Heart right ventricle (tissue), 16 donors: ENCODE results near the gene EPHA5. TPM values are rescaled to one million over a fixed set of nuclear protein-coding genes. Genes with fewer than 3 reads are reported as not detected.

Source experiments
- ATAC-seq, 8 donors: fragments of 200-7000 bp; cut with Tn5 transposase; one replicate each; pipeline ENCODE4 v1.9.1; 2020; ENCODE audit warnings: mild to moderate bottlenecking in 8 of 8, moderate library complexity in 8 of 8, moderate number of reproducible peaks in 1 of 8
- DNase-seq, 2 donors: peaks; one replicate each; pipeline ENCODE4 v3.0.0-alpha.2; 2020
- H3K27ac ChIP-seq, 10 donors: fragments of 200-600 bp; sonication (generic) in 2 of 10; one replicate each; pipeline versions ENCODE4 v1.5.0 to v1.8.0; 2020 to 2022; ENCODE audit warnings: mild to moderate bottlenecking in 3 of 10
- H3K27me3 ChIP-seq, 7 donors: fragments of 200-600 bp; one replicate each; pipeline ENCODE4 v1.8.0; 2021 to 2022; ENCODE audit warnings: mild to moderate bottlenecking in 2 of 7
- H3K36me3 ChIP-seq, 9 donors: fragments of 200-600 bp; sonication (generic) in 1 of 9; one replicate each; pipeline versions ENCODE4 v1.5.0 to v1.8.0; 2020 to 2022; ENCODE audit warnings: mild to moderate bottlenecking in 2 of 9
- H3K4me1 ChIP-seq, 9 donors: fragments of 200-600 bp; sonication (generic) in 1 of 9; one replicate each; pipeline versions ENCODE4 v1.5.0 to v1.8.0; 2020 to 2022; ENCODE audit warnings: mild to moderate bottlenecking in 4 of 9
- H3K4me3 ChIP-seq, 10 donors: fragments of 200-600 bp; sonication (generic) in 2 of 10; one replicate each; pipeline versions ENCODE4 v1.5.0 to v1.8.0; 2020 to 2022; ENCODE audit warnings: mild to moderate bottlenecking in 7 of 10, moderate library complexity in 2 of 10
- H3K9me3 ChIP-seq, 11 donors: fragments of 200-600 bp in 10 of 11; sonication (generic) in 2 of 11; one replicate each; pipeline versions ENCODE4 v1.5.0 to v1.8.0; 2013 to 2022; ENCODE audit warnings: mild to moderate bottlenecking in 2 of 11, control low read depth in 1 of 11, moderate library complexity in 1 of 11
- CTCF ChIP-seq, 9 donors: fragments of 200-600 bp; sonication (generic) in 2 of 9; IDR thresholded peaks; one replicate each; pipeline versions ENCODE4 v1.5.0 to v1.8.0; 2021 to 2022; ENCODE audit warnings: antibody characterized with exemption in 9 of 9, mild to moderate bottlenecking in 5 of 9, moderate library complexity in 1 of 9
- WGBS, 2 donors: extraction: QIAGEN DNeasy Blood & Tissue Kit; methylation state at CpG; one replicate each; pipeline ENCODE4 v1.1.7; 2013; ENCODE audit warnings: inconsistent platforms in 1 of 2; 5-methylcytosine and 5-hydroxymethylcytosine counted together
- intact Hi-C, 10 donors: fragments of 100-400 bp; cut with DNase I; formaldehyde crosslinking; loops; one replicate each; pipeline versions ENCODE4 v1.11.1 to v1.14.2; 2022
- polyA plus RNA-seq, 2 donors: library from polyadenylated mRNA; stranded (reverse); fragments of 200-250 nt; gene quantifications; one replicate each; pipeline ENCODE4 v1.2.3, GENCODE V29; 2013
- total RNA-seq, 10 donors: library from RNA; stranded (reverse); fragmentation: NEBNext Ultra II Directional in 3 of 10; extraction: Animal tissue kit (Norgen Biotek cat#: 25700) in 3 of 10; gene quantifications; one replicate each; pipeline versions ENCODE4 v1.2.1 to v1.2.4, GENCODE V29; 2021 to 2023
- donor health status: Arrhythmogenic right ventricular cardiomyopathy.
- donor health status: ischemic (EF 13 %, LVEDD 7.1; RV severe dilation, severe dysfunction).
- donor health status: healthy with polysubstance abuse.
- donor health status: DM: no; HTN: yes; CAD: no.
- donor health status: DM: no; HTN: no; CAD: no.
- donor health status: ischemic (EF 25% LVEDD 6.9; RV normal size, moderate dysfunction).
- donor health status: ischemic (EF 25% LVEDD 5.7; RV mildly dilated, moderate dysfunction).
- donor health status: healthy.
- donor health status: DM: yes; HTN: yes; CAD: no.
- donor health status: Ischemic cardiomyopathy.
- donor health status: ischemic (EF 35%, LVEDD 5.7; RV mildly dilated, moderate dysfunction).
- donor health status: nonischemic (EF 11% LVEDD 7.7; RV severe dilation, severe dysfunction).
- donor health status: DM: yes; HTN: yes; CAD: no.
- donor health status: PGD.
- donor health status: ischemic (EF 29% LVEDD 5.4; RV normal size, mild dysfunction).
- donor health status: nonischemic (EF 23%, LVEDD 6.1; RV moderate dilation, normal function).

EPHA5 gene
- total and polyA plus RNA-seq, 12 donors, result under 0.01 to 0.37 (median 0.08) TPM; not detected in 1

GRCh38 chr4:65552057-65552456, 118.2 kb downstream of the EPHA5 start:
- intact Hi-C loops, result no loop called here
- Histone ChIP-seq H3K9me3 (no peaks in the 10 kb centered on the region), H3K27ac (no peak overlapping the region), H3K4me1 (no peaks in the 10 kb centered on the region), H3K36me3 (no peaks in the 10 kb centered on the region), H3K27me3 (no peaks in the 10 kb centered on the region), H3K4me3 (no peak overlapping the region)
- TF ChIP-seq CTCF (IDR thresholded peaks at IDR 0.05), result no peak
- DNase-seq (no peak), ATAC-seq (no peak)
- 79 to 81% methylated on average over 8 of the region's 8 CpGs for WGBS, 2 donors

- Histone ChIP-seq H3K36me3 (no peaks in the 10 kb centered on the region), H3K4me3 (no peak overlapping the region), H3K27me3 (no peaks in the 10 kb centered on the region), H3K27ac (no peak overlapping the region), H3K4me1 (no peaks in the 10 kb centered on the region), H3K9me3 (no peaks in the 10 kb centered on the region)
- ATAC-seq (no peak), DNase-seq (no peak)
- 86 to 87% methylated on average over 11 of the region's 11 CpGs for WGBS, 2 donors
- intact Hi-C loops, result no loop called here
- no peak for TF ChIP-seq CTCF (IDR thresholded peaks at IDR 0.05)
Observed at GRCh38 chr4:65550500-65550899, 119.8 kb downstream of the EPHA5 start.

GRCh38 chr4:65546882-65547416, 123.3 kb downstream of the EPHA5 start:
- DNase-seq (no peak), ATAC-seq (no peak)
- 89 to 90% methylated on average over 4 of the region's 4 CpGs for WGBS, 2 donors
- H3K36me3 ChIP-seq, result no peaks in the 10 kb centered on the region
- H3K9me3 ChIP-seq, result peaks cover 0 to 15% (median 0%) of the 10 kb centered on the region in 11 donors
- no peaks in the 10 kb centered on the region for H3K27me3 ChIP-seq
- H3K4me1 ChIP-seq, result no peaks in the 10 kb centered on the region
- no peak overlapping the region for H3K4me3 ChIP-seq
- intact Hi-C loops, result no loop called here
- H3K27ac ChIP-seq, result no peak overlapping the region
- no peak for TF ChIP-seq CTCF (IDR thresholded peaks at IDR 0.05)

- DNase-seq, result no peak
- Histone ChIP-seq H3K36me3 (no peaks in the 10 kb centered on the region), H3K27ac (no peak overlapping the region), H3K27me3 (no peaks in the 10 kb centered on the region), H3K9me3 (peaks cover 0 to 9% (median 0%) of the 10 kb centered on the region in 11 donors), H3K4me3 (no peak overlapping the region), H3K4me1 (no peaks in the 10 kb centered on the region)
- intact Hi-C loops, result no loop called here
- TF ChIP-seq CTCF (IDR thresholded peaks at IDR 0.05), result no peak
- 62 to 73% methylated on average over 3 of the region's 3 CpGs for WGBS, 2 donors
- ATAC-seq, result no peak
Observed at GRCh38 chr4:65538571-65538970, 131.7 kb downstream of the EPHA5 start.
